Erythroblast (primary cell): ENCODE results near the gene NPFF.

Experiments
- GATA1 ChIP-seq: IDR thresholded peaks from 2 replicates; pipeline ENCODE4 v1.6.1; 2011; ENCODE audit warnings: low read depth, mild to moderate bottlenecking, control low read depth, low read length, moderate library complexity
- POLR2A ChIP-seq: IDR thresholded peaks from 2 replicates; pipeline ENCODE4 v1.6.1; 2011; ENCODE audit warnings: mild to moderate bottlenecking, low read length

GRCh38 chr12:53515291-53515680 is 8.0 kb upstream of the NPFF start:
- no peak for TF ChIP-seq POLR2A
- TF ChIP-seq GATA1: no peak
